ENCODE results near the gene SLC8A3.

The SLC8A3 gene

GRCh38 chr14:70034257-70034656, 154.5 kb downstream of the SLC8A3 start:
- no peak overlapping the region for H3K4me3 ChIP-seq (replicated peaks; ENCODE audit: low read depth, low read length)
- DNase-seq (ENCODE audit: low read depth), result no peak
- TF ChIP-seq CTCF (IDR thresholded peaks at IDR 0.05; ENCODE audit: low read length, missing control alignments), result no peak

- no peak for DNase-seq (ENCODE audit: low read depth)
- no peak for TF ChIP-seq CTCF (IDR thresholded peaks at IDR 0.05; ENCODE audit: low read length, missing control alignments)
These were observed 155.2 kb downstream of the SLC8A3 start for GRCh38 chr14:70033561-70033960.

GRCh38 chr14:70033116-70033515, 155.6 kb downstream of the SLC8A3 start:
- DNase-seq (ENCODE audit: low read depth), result no peak
- H3K4me3 ChIP-seq (replicated peaks; ENCODE audit: low read depth, low read length), result no peak overlapping the region
- TF ChIP-seq CTCF (IDR thresholded peaks at IDR 0.05; ENCODE audit: low read length, missing control alignments), result no peak

More at GRCh38 chr14:70033561-70033960, 155.2 kb downstream of the SLC8A3 start:
- no peak overlapping the region for H3K4me3 ChIP-seq (replicated peaks; ENCODE audit: low read depth, low read length)

- DNase-seq (ENCODE audit: low read depth), result no peak
- no peak for TF ChIP-seq CTCF (IDR thresholded peaks at IDR 0.05; ENCODE audit: low read length, missing control alignments)
- no peak overlapping the region for H3K4me3 ChIP-seq (replicated peaks; ENCODE audit: low read depth, low read length)
These were observed 156.3 kb downstream of the SLC8A3 start for GRCh38 chr14:70032447-70032846.

- DNase-seq (ENCODE audit: low read depth), result no peak
- H3K4me3 ChIP-seq (replicated peaks; ENCODE audit: low read depth, low read length), result no peak overlapping the region
These were observed 156.7 kb downstream of the SLC8A3 start for GRCh38 chr14:70032016-70032415.

GRCh38 chr14:70029296-70030132, 159.2 kb downstream of the SLC8A3 start:
- no peak for DNase-seq (ENCODE audit: low read depth)
- no peak for TF ChIP-seq CTCF (IDR thresholded peaks at IDR 0.05; ENCODE audit: low read length, missing control alignments)
- H3K4me3 ChIP-seq (replicated peaks; ENCODE audit: low read depth, low read length), result no peak overlapping the region

More at GRCh38 chr14:70032016-70032415, 156.7 kb downstream of the SLC8A3 start:
- TF ChIP-seq CTCF (IDR thresholded peaks at IDR 0.05; ENCODE audit: low read length, missing control alignments), result no peak

Data from fibroblast of pulmonary artery (primary cell).